GM12878 (cell line): ENCODE results near the gene KPNA5. TPM values are rescaled to one million over a fixed set of nuclear protein-coding genes. Genes with fewer than 3 reads are reported as not detected.
A peak's percentile ranks its signal among the peaks of the same experiment; 100 is the strongest.

Experiments
- ATAC-seq: fragments of 200-7000 bp; cut with Tn5 transposase; 3 replicates; pipeline ENCODE4 v1.9.1; 2020; ENCODE audit warnings: mild to moderate bottlenecking, moderate library complexity
- BruUV-seq: library from RNA; stranded (reverse); fragments of 400-500 nt; replicated peaks from 2 replicates; lab custom pipeline; 2021; lab: Mats Ljungman, UMichigan
- CTCF ChIA-PET: fragments of 300-600 bp; sonication (Branson Sonifier 250); formaldehyde crosslinking; extraction: SDS; loops from one replicate; lab custom pipeline; 2021; ENCODE audit warnings: inconsistent platforms; lab: Yijun Ruan, JAX
- POLR2A ChIA-PET: fragments of 350-600 bp; formaldehyde crosslinking; extraction: SDS; loops from one replicate; lab custom pipeline; 2021; ENCODE audit warnings: inconsistent platforms; lab: Charles Lee
- RAD21 ChIA-PET: fragments of 300-600 bp; sonication (Branson Sonifier 250); formaldehyde crosslinking; loops from one replicate; lab custom pipeline; 2023; ENCODE audit warnings: antibody characterized with exemption; ENCODE audit not compliant: unreplicated experiment; lab: Charles Lee
- SMC1A ChIA-PET: fragments of 300-600 bp; sonication (Branson Sonifier 250); formaldehyde crosslinking; loops from one replicate; lab custom pipeline; 2023; ENCODE audit not compliant: unreplicated experiment, uncharacterized antibody; lab: Charles Lee
- DNase-seq: peaks from one replicate; pipeline ENCODE4 v3.0.0-alpha.2; 2011; ENCODE audit warnings: low read depth, low spot score
- FAIRE-seq: peaks from 3 replicates; lab custom pipeline; 2011; peaks lifted over from hg19 to GRCh38; lab: Jason Lieb, UNC
- H2AFZ ChIP-seq: 2 replicates; pipeline ENCODE4 v1.6.0; 2011; ENCODE audit warnings: low read depth, low read length, control low read depth; ENCODE audit not compliant: control insufficient read depth
- H3K27ac ChIP-seq: 2 replicates; pipeline ENCODE4 v1.5.1; 2011; ENCODE audit warnings: control low read depth; ENCODE audit not compliant: control insufficient read depth, insufficient read depth
- H3K27me3 ChIP-seq, 2 experiments: replicated peaks in 1 of 2; 2 replicates each; pipeline versions ENCODE4 v1.6.0 to v1.6.1; 2011; ENCODE audit warnings: low read length in 1 of 2; ENCODE audit not compliant: control insufficient read depth in 2 of 2, insufficient read depth in 2 of 2
- H3K36me3 ChIP-seq, 2 experiments: 2 replicates each; pipeline ENCODE4 v1.5.1; 2011; ENCODE audit warnings: low read length in 1 of 2; ENCODE audit not compliant: control insufficient read depth in 2 of 2, insufficient read depth in 2 of 2
- H3K4me1 ChIP-seq: 2 replicates; pipeline ENCODE4 v1.6.1; 2011; ENCODE audit warnings: mild to moderate bottlenecking, low read length, moderate library complexity, mixed read lengths; ENCODE audit not compliant: control insufficient read depth, insufficient read depth
- H3K4me2 ChIP-seq: 2 replicates; pipeline ENCODE4 v1.6.0; 2011; ENCODE audit warnings: control low read depth; ENCODE audit not compliant: control insufficient read depth, insufficient read depth
- H3K4me3 ChIP-seq: fragments of 200-600 bp; sonication (generic); 2 replicates; pipeline ENCODE4 v1.5.1; 2016
- H3K79me2 ChIP-seq: 2 replicates; pipeline ENCODE4 v1.6.0; 2011; ENCODE audit warnings: low read length; ENCODE audit not compliant: control insufficient read depth, insufficient read depth
- H3K9ac ChIP-seq: 2 replicates; pipeline ENCODE4 v1.8.0; 2011; ENCODE audit warnings: low read length, control low read depth, mixed read lengths; ENCODE audit not compliant: control insufficient read depth, insufficient read depth
- H3K9me3 ChIP-seq: replicated peaks from 3 replicates; pipeline ENCODE4 v1.5.1; 2011; ENCODE audit warnings: mild to moderate bottlenecking, low read length; ENCODE audit not compliant: control insufficient read depth, insufficient read depth
- H4K20me1 ChIP-seq: 2 replicates; pipeline ENCODE4 v1.6.0; 2011; ENCODE audit not compliant: control insufficient read depth, insufficient read depth
- BACH1 ChIP-seq: fragments of 450-650 bp; IDR thresholded peaks from 2 replicates; pipeline ENCODE4 v1.6.1; 2017; ENCODE audit warnings: mild to moderate bottlenecking, borderline replicate concordance
- BCL3 ChIP-seq: IDR thresholded peaks from 2 replicates; pipeline ENCODE4 v1.6.1; 2011; ENCODE audit warnings: borderline replicate concordance, low read depth, mild to moderate bottlenecking, moderate library complexity, low read length; ENCODE audit not compliant: insufficient read depth, poor library complexity, severe bottlenecking
- CREB1 ChIP-seq: IDR thresholded peaks from 2 replicates; pipeline ENCODE4 v1.6.1; 2012; ENCODE audit warnings: low read depth, mild to moderate bottlenecking, inconsistent platforms
- CTCF ChIP-seq, 3 experiments: IDR thresholded peaks in 2 of 3; conservative IDR thresholded peaks in 1 of 3; 2 replicates each; pipeline ENCODE4 v1.5.1; 2011; ENCODE audit warnings: low read depth in 3 of 3, low read length in 3 of 3, mild to moderate bottlenecking in 3 of 3, control low read depth in 2 of 3, moderate library complexity in 2 of 3, inconsistent platforms in 1 of 3, mixed read lengths in 1 of 3; ENCODE audit not compliant: control insufficient read depth in 2 of 3, insufficient read depth in 1 of 3; ENCODE audit errors: extremely low read depth in 1 of 3
- MYC ChIP-seq: IDR thresholded peaks from 2 replicates; pipeline ENCODE4 v1.6.1; 2011; ENCODE audit warnings: mild to moderate bottlenecking, low read length, moderate library complexity, inconsistent platforms; ENCODE audit not compliant: insufficient read depth, insufficient replicate concordance, insufficient read length, severe bottlenecking
- NFYB ChIP-seq: IDR thresholded peaks from 2 replicates; pipeline ENCODE4 v1.6.1; 2011; ENCODE audit warnings: low read depth, mild to moderate bottlenecking, low read length, improper control_type of control experiment, moderate library complexity; ENCODE audit not compliant: insufficient read depth
- NR2C1 ChIP-seq: fragments of 450-650 bp; IDR thresholded peaks from 2 replicates; pipeline ENCODE4 v1.6.1; 2017; ENCODE audit warnings: antibody characterized with exemption, mild to moderate bottlenecking, moderate library complexity
- PBX3 ChIP-seq: IDR thresholded peaks from 2 replicates; pipeline ENCODE4 v1.6.1; 2011; ENCODE audit warnings: mild to moderate bottlenecking, low read depth, low read length, moderate library complexity; ENCODE audit not compliant: insufficient replicate concordance
- POLR2A ChIP-seq: IDR thresholded peaks from 2 replicates; pipeline ENCODE4 v1.6.1; 2011; ENCODE audit warnings: low read depth, mild to moderate bottlenecking, low read length
- RELA ChIP-seq: fragments of 450-650 bp; IDR thresholded peaks from 2 replicates; pipeline ENCODE4 v1.8.0; 2014; ENCODE audit warnings: borderline replicate concordance; ENCODE audit not compliant: partially characterized antibody
- SIN3A ChIP-seq: IDR thresholded peaks from 2 replicates; pipeline ENCODE4 v1.6.1; 2012; ENCODE audit warnings: low read depth, low read length, improper control_type of control experiment
- SUPT20H ChIP-seq: IDR thresholded peaks from 2 replicates; pipeline ENCODE4 v1.6.1; 2011; ENCODE audit warnings: low read depth, mild to moderate bottlenecking, low read length, moderate library complexity, borderline replicate concordance; ENCODE audit not compliant: control insufficient read depth
- YY1 ChIP-seq: IDR thresholded peaks from 2 replicates; pipeline ENCODE4 v1.6.1; 2011; ENCODE audit warnings: low read depth, mild to moderate bottlenecking, low read length
- WGBS: methylation state at CpG from one replicate; pipeline ENCODE4 v1.1.6; 2016; ENCODE audit warnings: low lambda C conversion rate; ENCODE audit not compliant: insufficient replicate concordance, insufficient coverage; ENCODE audit errors: missing lambda C conversion rate; 5-methylcytosine and 5-hydroxymethylcytosine counted together
- in situ Hi-C: fragments of 300-500 bp; cut with MboI; formaldehyde crosslinking; loops from 9 replicates; pipeline ENCODE4 v1.14.3; 2018; ENCODE audit warnings: mixed read lengths
- intact Hi-C: fragments of 100-400 bp; cut with micrococcal nuclease; formaldehyde crosslinking; loops from one replicate; pipeline ENCODE4 v1.14.2; 2022; ENCODE audit not compliant: unreplicated experiment
- polyA plus RNA-seq, 11 experiments: library from polyadenylated mRNA; depleted of rRNA in 4 of 11; unstranded in 6 of 11; stranded (reverse) in 5 of 11; fragments of >200 nt; fragmentation: Nextera tagmentation in 4 of 11; fragmentation: Illumina TruSeq in 1 of 11; extraction: Ambion mirVana in 4 of 11; extraction: Trizol in 1 of 11; gene quantifications; 1 replicate in 1 of 11; 2 replicates in 10 of 11; pipeline versions ENCODE4 v1.2.1 to v1.2.3, GENCODE V29; 2011 to 2016; ENCODE audit warnings: inconsistent platforms in 2 of 11, missing spikeins in 2 of 11, low read depth in 1 of 11
- total RNA-seq, 4 experiments: library from RNA; depleted of rRNA in 3 of 4; stranded (reverse); fragments of >200 nt in 3 of 4; fragmentation: Illumina TruSeq in 1 of 4; extraction: Trizol in 1 of 4; gene quantifications; 2 replicates each; pipeline versions ENCODE4 v1.2.1 to v1.2.3, GENCODE V29; 2013 to 2021

Gene KPNA5
- total and polyA plus RNA-seq, 10 of the 15 experiments (the other 5 are each of a cell fraction or from before 2014, with no cell fraction given): 1.9 to 7.6 (median 4.5) TPM

- H3K36me3 ChIP-seq: peaks cover 0 to 9% of the 10 kb centered on the region in 2 experiments; a peak in 3 of 4 replicates
- no peak overlapping the region for H2AFZ ChIP-seq
- DNase-seq (no peak), FAIRE-seq (no peak), ATAC-seq (no peak)
- no peak overlapping the region for H3K9ac ChIP-seq
- H3K4me2 ChIP-seq: no peak overlapping the region
- SMC1A ChIA-PET: interaction anchor here (0.5 kb wide), 1 partner anchor 266 kb away, joined by 3 read pairs; no protein-coding TSS in a partner anchor
- RAD21 ChIA-PET: no interaction called here
- CTCF ChIA-PET: no interaction called here
- H4K20me1 ChIP-seq: no peaks in the 10 kb centered on the region
- no peak for TF ChIP-seq POLR2A
- TF ChIP-seq CTCF (IDR thresholded peaks at IDR 0.05 in 2 of 3, conservative IDR thresholded peaks at IDR 0.05 in 1 of 3; ENCODE audit: control insufficient read depth in 2 of 3, extremely low read depth in 1 of 3, insufficient read depth in 1 of 3, low read depth in 3 of 3, low read length in 3 of 3): no peak
- intact Hi-C loops (no loop called here), in situ Hi-C loops (no loop called here)
- H3K4me3 ChIP-seq: no peak overlapping the region
- H3K27ac ChIP-seq: no peak overlapping the region
- POLR2A ChIA-PET: no interaction called here
- WGBS: 100% methylated on average over 1 of the region's 1 CpG
- no peaks in the 10 kb centered on the region for H3K79me2 ChIP-seq
- H3K27me3 ChIP-seq: no peaks in the 10 kb centered on the region
- no peaks in the 10 kb centered on the region for H3K9me3 ChIP-seq
- BruUV-seq: TSS peak; percentile 15
- no peaks in the 10 kb centered on the region for H3K4me1 ChIP-seq
Observed at GRCh38 chr6:116705917-116706316, 24.9 kb downstream of the KPNA5 start.

- Histone ChIP-seq H2AFZ (no peak overlapping the region), H3K27me3 (no peaks in the 10 kb centered on the region), H3K4me1 (no peaks in the 10 kb centered on the region), H3K9me3 (peaks cover 2% of the 10 kb centered on the region; the same call in 2 of the 3 replicates), H3K4me2 (no peak overlapping the region), H3K27ac (no peak overlapping the region), H3K9ac (no peak overlapping the region), H3K36me3 (no peaks in the 10 kb centered on the region; a peak in 3 of 4 replicates), H3K79me2 (no peaks in the 10 kb centered on the region), H3K4me3 (no peak overlapping the region), H4K20me1 (no peaks in the 10 kb centered on the region)
- ChIA-PET RAD21 (no interaction called here), SMC1A (interaction anchor here (0.9 to 1.0 kb wide), 2 partner anchors 18 to 65 kb away, joined by 3 read pairs; no protein-coding TSS in a partner anchor), POLR2A (no interaction called here), CTCF (interaction anchor here (0.6 kb wide), 1 partner anchor 701 kb away, joined by 4 read pairs; no protein-coding TSS in a partner anchor)
- FAIRE-seq (no peak), ATAC-seq (no peak), DNase-seq (no peak)
- BruUV-seq: no TSS peak
- WGBS: 95% methylated on average over 1 of the region's 1 CpG
- intact Hi-C loops: no loop called here
- in situ Hi-C loops: no loop called here
- no peak for TF ChIP-seq NR2C1
- no peak for TF ChIP-seq PBX3
- no peak for TF ChIP-seq BCL3
- no peak for TF ChIP-seq SUPT20H
- TF ChIP-seq SIN3A: no peak
- TF ChIP-seq CREB1: no peak
- no peak for TF ChIP-seq BACH1
- no peak for TF ChIP-seq RELA
- no peak for TF ChIP-seq NFYB
- TF ChIP-seq YY1: no peak
- TF ChIP-seq MYC: no peak
Observed at GRCh38 chr6:116714296-116714695, 33.3 kb downstream of the KPNA5 start.
